DND-41 (cell line): ENCODE measurements around the gene SAMD8.

Experiments
- ATAC-seq: fragments of 200-7000 bp; cut with Tn5 transposase; 3 replicates; pipeline ENCODE4 v1.9.1; 2021; ENCODE audit warnings: low read depth; ENCODE audit not compliant: insufficient read depth
- DNase-seq: peaks from one replicate; pipeline ENCODE4 v3.0.0-alpha.2; 2020
- H2AFZ ChIP-seq: 2 replicates; pipeline ENCODE4 v1.6.0; 2012; ENCODE audit warnings: low read depth, low read length
- H3K27ac ChIP-seq: 2 replicates; pipeline ENCODE4 v1.5.1; 2012; ENCODE audit warnings: low read length, inconsistent platforms
- H3K27me3 ChIP-seq: fragments of 200-600 bp; sonication (generic); 2 replicates; pipeline ENCODE4 v1.6.0; 2012; ENCODE audit warnings: low read length, mild to moderate bottlenecking, inconsistent platforms; ENCODE audit not compliant: insufficient read depth, poor library complexity
- H3K36me3 ChIP-seq: 2 replicates; pipeline ENCODE4 v1.5.1; 2012; ENCODE audit warnings: low read length, inconsistent platforms; ENCODE audit not compliant: insufficient read depth
- H3K4me1 ChIP-seq: 2 replicates; pipeline ENCODE4 v1.5.1; 2012; ENCODE audit warnings: mild to moderate bottlenecking, low read length; ENCODE audit not compliant: insufficient read depth
- H3K4me2 ChIP-seq: 2 replicates; pipeline ENCODE4 v1.6.0; 2012; ENCODE audit warnings: mild to moderate bottlenecking, moderate library complexity, low read length, inconsistent platforms; ENCODE audit not compliant: insufficient read depth
- H3K4me3 ChIP-seq, 2 experiments: fragments of 200-600 bp in 1 of 2; shearing (Covaris generic) in 1 of 2; 2 replicates each; pipeline ENCODE4 v1.5.1; 2012 to 2016; ENCODE audit warnings: inconsistent platforms in 2 of 2, low read length in 2 of 2, mild to moderate bottlenecking in 2 of 2, low read depth in 1 of 2, moderate library complexity in 1 of 2
- H3K79me2 ChIP-seq: 2 replicates; pipeline ENCODE4 v1.6.0; 2012; ENCODE audit warnings: low read length, inconsistent platforms; ENCODE audit not compliant: insufficient read depth
- H3K9ac ChIP-seq: 2 replicates; pipeline ENCODE4 v1.6.0; 2012; ENCODE audit warnings: low read depth, mild to moderate bottlenecking, inconsistent platforms, low read length, moderate library complexity
- H3K9me3 ChIP-seq: 2 replicates; pipeline ENCODE4 v1.5.1; 2012; ENCODE audit warnings: low read length, moderate library complexity, mild to moderate bottlenecking, inconsistent platforms; ENCODE audit not compliant: insufficient read depth, severe bottlenecking
- H4K20me1 ChIP-seq: 2 replicates; pipeline ENCODE4 v1.6.0; 2012; ENCODE audit warnings: low read length; ENCODE audit not compliant: insufficient read depth
- CTCF ChIP-seq: IDR thresholded peaks from 2 replicates; pipeline ENCODE4 v1.5.1; 2012; ENCODE audit warnings: borderline replicate concordance, low read length, moderate library complexity, mild to moderate bottlenecking; ENCODE audit not compliant: poor library complexity, severe bottlenecking; ENCODE audit errors: extremely low read depth
- EZH2 ChIP-seq: IDR thresholded peaks from 3 replicates; pipeline ENCODE4 v1.6.1; 2012; ENCODE audit warnings: borderline replicate concordance, low read depth, mild to moderate bottlenecking, moderate library complexity, low read length, inconsistent platforms; ENCODE audit not compliant: severe bottlenecking

SAMD8 gene

GRCh38 chr10:75175046-75175445 lies 63.6 kb downstream of the SAMD8 start:
- H3K36me3 ChIP-seq: peaks cover 26% of the 10 kb centered on the region; the same call in 1 of the 2 replicates
- DNase-seq (no peak), ATAC-seq (no peak)
- H3K27me3 ChIP-seq: no peaks in the 10 kb centered on the region
- no peaks in the 10 kb centered on the region for H3K4me1 ChIP-seq
- no peak overlapping the region for H3K27ac ChIP-seq
- TF ChIP-seq EZH2: no peak
- no peak for TF ChIP-seq CTCF
- no peaks in the 10 kb centered on the region for H3K9me3 ChIP-seq
- H3K9ac ChIP-seq: no peak overlapping the region
- no peaks in the 10 kb centered on the region for H4K20me1 ChIP-seq
- H3K4me2 ChIP-seq: no peak overlapping the region
- H2AFZ ChIP-seq: no peak overlapping the region
- H3K79me2 ChIP-seq: no peaks in the 10 kb centered on the region
- H3K4me3 ChIP-seq: no peak overlapping the region

GRCh38 chr10:75176046-75176445 lies 64.6 kb downstream of the SAMD8 start:
- no peak overlapping the region for H3K9ac ChIP-seq
- H2AFZ ChIP-seq: no peak overlapping the region
- H3K4me3 ChIP-seq: no peak overlapping the region
- no peak overlapping the region for H3K4me2 ChIP-seq
- H3K27ac ChIP-seq: no peak overlapping the region
- ATAC-seq (no peak), DNase-seq (no peak)
- H3K9me3 ChIP-seq: no peaks in the 10 kb centered on the region
- no peaks in the 10 kb centered on the region for H4K20me1 ChIP-seq
- TF ChIP-seq CTCF (no peak), EZH2 (no peak)
- no peaks in the 10 kb centered on the region for H3K27me3 ChIP-seq
- no peaks in the 10 kb centered on the region for H3K4me1 ChIP-seq
- peaks cover 26% of the 10 kb centered on the region; the same call in 1 of the 2 replicates for H3K36me3 ChIP-seq
- no peaks in the 10 kb centered on the region for H3K79me2 ChIP-seq

- H4K20me1 ChIP-seq: no peaks in the 10 kb centered on the region
- TF ChIP-seq EZH2 (no peak), CTCF (no peak)
- no peak overlapping the region for H3K27ac ChIP-seq
- peaks cover 26% of the 10 kb centered on the region; the same call in 1 of the 2 replicates for H3K36me3 ChIP-seq
- no peak overlapping the region for H3K4me2 ChIP-seq
- H3K4me1 ChIP-seq: no peaks in the 10 kb centered on the region
- no peaks in the 10 kb centered on the region for H3K27me3 ChIP-seq
- DNase-seq: no peak
- no peak overlapping the region for H3K9ac ChIP-seq
- ATAC-seq: no peak
- H3K79me2 ChIP-seq: no peaks in the 10 kb centered on the region
- no peak overlapping the region for H3K4me3 ChIP-seq
- H3K9me3 ChIP-seq: no peaks in the 10 kb centered on the region
- no peak overlapping the region for H2AFZ ChIP-seq
These were observed 65.3 kb downstream of the SAMD8 start for GRCh38 chr10:75176736-75177135.
